AG04449 (cell line): ENCODE data around the gene CCND2.
"Not testable (repeated sequence)": the region's sequence is repeated elsewhere in the genome, so short reads cannot be mapped to it uniquely, and the experiment has no call there.

Source experiments
- CTCF ChIA-PET: fragments of 350-600 bp; formaldehyde crosslinking; extraction: SDS; loops from one replicate; lab custom pipeline; 2021; ENCODE audit warnings: antibody characterized with exemption; lab: Yijun Ruan, JAX
- POLR2A ChIA-PET: fragments of 400-600, 350-600 bp; formaldehyde crosslinking; extraction: SDS; loops from one replicate; lab custom pipeline; 2020; ENCODE audit warnings: antibody characterized with exemption, inconsistent platforms; lab: Yijun Ruan, JAX
- DNase-seq: peaks from one replicate; pipeline ENCODE4 v3.0.0-alpha.2; 2010; ENCODE audit warnings: low read depth, low spot score
- H3K4me3 ChIP-seq: 2 replicates; pipeline ENCODE4 v1.5.1; 2011; ENCODE audit warnings: low read depth, mild to moderate bottlenecking, control low read depth, low read length
- TF ChIP-seq, protein P1 (sequence below): IDR thresholded peaks from one replicate; pipeline ENCODE4 v1.5.1; 2011; ENCODE audit warnings: mild to moderate bottlenecking, moderate library complexity, low read length, control low read depth, inconsistent platforms; ENCODE audit not compliant: insufficient read depth; ENCODE audit errors: missing control alignments

CCND2 gene

GRCh38 chr12:4243091-4243490 lies 30.5 kb upstream of the CCND2 start:
- TF ChIP-seq, protein P1, sequence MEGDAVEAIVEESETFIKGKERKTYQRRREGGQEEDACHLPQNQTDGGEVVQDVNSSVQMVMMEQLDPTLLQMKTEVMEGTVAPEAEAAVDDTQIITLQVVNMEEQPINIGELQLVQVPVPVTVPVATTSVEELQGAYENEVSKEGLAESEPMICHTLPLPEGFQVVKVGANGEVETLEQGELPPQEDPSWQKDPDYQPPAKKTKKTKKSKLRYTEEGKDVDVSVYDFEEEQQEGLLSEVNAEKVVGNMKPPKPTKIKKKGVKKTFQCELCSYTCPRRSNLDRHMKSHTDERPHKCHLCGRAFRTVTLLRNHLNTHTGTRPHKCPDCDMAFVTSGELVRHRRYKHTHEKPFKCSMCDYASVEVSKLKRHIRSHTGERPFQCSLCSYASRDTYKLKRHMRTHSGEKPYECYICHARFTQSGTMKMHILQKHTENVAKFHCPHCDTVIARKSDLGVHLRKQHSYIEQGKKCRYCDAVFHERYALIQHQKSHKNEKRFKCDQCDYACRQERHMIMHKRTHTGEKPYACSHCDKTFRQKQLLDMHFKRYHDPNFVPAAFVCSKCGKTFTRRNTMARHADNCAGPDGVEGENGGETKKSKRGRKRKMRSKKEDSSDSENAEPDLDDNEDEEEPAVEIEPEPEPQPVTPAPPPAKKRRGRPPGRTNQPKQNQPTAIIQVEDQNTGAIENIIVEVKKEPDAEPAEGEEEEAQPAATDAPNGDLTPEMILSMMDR = no peak
- no peak overlapping the region for H3K4me3 ChIP-seq
- CTCF ChIA-PET = no interaction called here
- DNase-seq = no peak
- POLR2A ChIA-PET = no interaction called here

- DNase-seq, POLR2A ChIA-PET, CTCF ChIA-PET, H3K4me3 ChIP-seq: not testable (repeated sequence)
Observed at GRCh38 chr12:4243491-4244100, 30.0 kb upstream of the CCND2 start.

DNA sequence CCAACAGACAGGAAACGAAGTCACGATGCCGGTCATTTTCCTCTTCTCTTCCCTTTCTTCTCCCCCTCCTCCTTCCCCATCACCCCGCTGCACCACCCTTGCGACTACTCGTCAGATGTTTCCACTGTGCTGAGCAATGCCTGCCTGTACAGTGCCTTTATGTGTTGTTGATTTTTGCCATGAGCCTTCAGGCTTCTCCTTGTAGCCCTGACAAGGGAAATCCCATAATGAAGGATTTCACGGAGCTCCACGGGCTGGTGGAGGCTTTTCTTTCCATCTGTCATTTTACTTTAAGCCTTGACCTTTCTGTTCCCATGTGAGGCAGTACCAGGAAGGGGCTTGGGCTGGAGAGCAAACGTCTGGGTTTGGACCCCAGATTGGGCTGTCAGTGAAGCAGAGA lies 28.7 kb upstream of the CCND2 start:
- ChIA-PET CTCF (no interaction called here), POLR2A (no interaction called here)
- H3K4me3 ChIP-seq = no peak overlapping the region
- no peak for DNase-seq
- TF ChIP-seq, protein P1 = no peak

GRCh38 chr12:4245446-4245845 lies 28.1 kb upstream of the CCND2 start:
- CTCF ChIA-PET = no interaction called here

GRCh38 chr12:4246116-4246515 lies 27.4 kb upstream of the CCND2 start:
- ChIA-PET CTCF (no interaction called here), POLR2A (no interaction called here)
- no peak overlapping the region for H3K4me3 ChIP-seq
- no peak for DNase-seq
- TF ChIP-seq, protein P1 = no peak

More at GRCh38 chr12:4245446-4245845, 28.1 kb upstream of the CCND2 start:
- DNase-seq = no peak
- TF ChIP-seq, protein P1 = no peak
- H3K4me3 ChIP-seq = no peak overlapping the region
- POLR2A ChIA-PET = no interaction called here

GRCh38 chr12:4250691-4251090 lies 22.9 kb upstream of the CCND2 start:
- no peak overlapping the region for H3K4me3 ChIP-seq
- no peak for DNase-seq
- ChIA-PET POLR2A (no interaction called here), CTCF (no interaction called here)
- TF ChIP-seq, protein P1 = no peak
